GM18951 (cell line): ENCODE results near the gene RALGPS1.

Experiments used
- POLR2A ChIP-seq: IDR thresholded peaks from 4 replicates; pipeline ENCODE4 v1.6.1; 2011; ENCODE audit warnings: mild to moderate bottlenecking; ENCODE audit not compliant: insufficient read length, insufficient read depth; ENCODE audit errors: extremely low read depth
- in situ Hi-C: fragments of 300-500 bp; cut with MboI; formaldehyde crosslinking; loops from one replicate; pipeline ENCODE4 v1.12.0; 2022; ENCODE audit warnings: low sequenced_read_pairs, mixed read lengths, inconsistent platforms; ENCODE audit not compliant: unreplicated experiment

Gene RALGPS1

DNA sequence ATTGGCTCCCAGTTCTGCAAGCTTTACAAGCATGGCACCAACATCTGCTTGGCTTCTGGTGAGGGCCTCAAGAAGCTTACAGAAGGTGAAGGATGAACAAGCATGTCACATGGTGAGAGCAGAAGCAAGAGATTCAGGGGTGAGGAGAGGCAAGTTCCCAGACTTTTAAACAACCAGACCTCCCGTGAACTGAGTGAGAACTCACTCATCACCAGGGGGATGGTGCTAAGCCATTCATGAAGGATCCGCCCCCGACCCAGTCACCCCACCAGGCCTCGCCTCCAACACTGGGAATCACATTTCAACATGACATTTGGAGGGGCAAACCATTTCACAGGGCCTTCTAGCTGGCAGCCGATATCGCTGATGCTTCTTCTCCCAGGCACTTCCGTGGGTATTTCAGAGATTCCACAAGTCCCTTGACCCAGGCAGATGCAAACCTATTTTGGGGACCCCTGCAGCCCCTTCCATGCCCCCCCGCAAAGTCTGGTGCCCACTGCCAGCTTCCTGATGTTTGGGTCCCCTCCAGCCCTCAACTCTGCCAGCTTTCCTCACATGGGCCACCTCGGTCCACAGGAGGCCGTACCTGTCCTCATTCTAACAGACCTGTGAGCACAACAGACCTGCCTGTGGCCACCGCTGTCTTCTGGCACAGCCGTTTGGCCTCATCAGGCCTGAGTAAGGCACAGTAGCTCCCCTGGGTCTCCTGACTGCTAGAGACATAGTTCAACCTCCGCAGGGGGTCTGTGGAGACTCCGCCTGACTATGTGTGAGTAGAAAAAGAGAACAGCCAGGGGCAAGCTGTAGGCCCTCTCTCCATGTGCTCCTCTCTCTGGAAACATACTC, 268.5 kb downstream of the RALGPS1 start:
- no peak for TF ChIP-seq POLR2A
- in situ Hi-C loops, result loop anchor here (10.0 kb wide), 1 partner anchor 218 kb away; no protein-coding TSS in a partner anchor

DNA sequence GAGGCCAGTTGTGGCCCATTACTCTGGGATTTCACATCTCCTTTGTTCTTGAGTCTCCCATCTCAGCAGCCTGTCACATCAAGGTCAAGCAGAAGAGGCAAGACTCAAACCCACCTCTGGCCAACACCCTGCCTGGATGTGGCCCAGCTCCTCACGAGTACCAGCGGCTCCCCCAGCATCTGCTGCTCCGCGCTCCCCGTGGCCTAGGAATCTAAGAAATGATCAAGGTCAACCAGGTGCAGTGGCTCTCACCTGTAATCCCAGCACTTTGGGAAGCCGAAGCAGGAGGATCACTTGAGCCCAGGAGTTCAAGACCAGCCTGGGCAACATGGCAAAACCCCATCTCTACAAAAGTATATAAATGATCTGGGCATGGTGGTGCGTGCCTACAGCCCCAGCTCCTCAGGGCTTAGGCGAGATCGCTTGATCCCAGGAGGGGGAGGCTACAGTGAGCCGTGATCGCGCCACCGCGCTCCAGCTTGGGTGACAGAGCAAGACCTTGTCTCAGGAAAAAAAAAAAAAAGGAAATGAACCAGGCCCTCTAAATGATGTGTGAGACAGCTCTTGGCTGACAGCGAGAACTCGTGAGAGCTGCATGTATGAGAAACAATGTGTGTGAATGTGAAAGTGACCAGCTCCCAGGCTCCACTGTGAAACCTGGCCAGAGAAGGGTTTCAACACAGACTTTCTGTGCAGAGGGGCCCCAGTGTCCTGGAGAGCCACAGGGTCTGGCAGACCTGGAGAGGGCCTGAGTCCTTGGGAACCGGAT, 269.4 kb downstream of the RALGPS1 start:
- in situ Hi-C loops, result loop anchor here (10.0 kb wide), 1 partner anchor 219 kb away; no protein-coding TSS in a partner anchor
- no peak for TF ChIP-seq POLR2A

DNA sequence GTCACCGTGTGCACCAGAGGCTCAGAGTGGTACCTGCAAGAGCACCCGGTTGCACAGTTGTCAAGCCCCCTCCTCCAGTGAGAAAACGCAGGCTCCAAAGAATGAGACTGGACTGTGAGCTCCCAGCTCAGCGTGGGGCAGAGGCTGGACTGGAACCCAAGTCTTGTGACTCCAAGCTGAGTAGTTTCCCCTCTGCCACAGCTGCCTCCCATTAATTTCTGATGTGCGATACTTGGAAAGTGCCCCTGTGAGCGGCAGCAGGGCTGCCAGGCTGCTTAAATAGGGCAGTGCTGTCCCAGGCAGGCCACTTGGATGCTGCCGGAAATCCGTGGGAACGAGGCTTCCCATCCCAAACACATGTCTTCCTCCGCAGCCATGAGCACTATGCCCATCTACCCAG, 270.1 kb downstream of the RALGPS1 start:
- in situ Hi-C loops, result loop anchor here (10.0 kb wide), 1 partner anchor 220 kb away; no protein-coding TSS in a partner anchor

DNA sequence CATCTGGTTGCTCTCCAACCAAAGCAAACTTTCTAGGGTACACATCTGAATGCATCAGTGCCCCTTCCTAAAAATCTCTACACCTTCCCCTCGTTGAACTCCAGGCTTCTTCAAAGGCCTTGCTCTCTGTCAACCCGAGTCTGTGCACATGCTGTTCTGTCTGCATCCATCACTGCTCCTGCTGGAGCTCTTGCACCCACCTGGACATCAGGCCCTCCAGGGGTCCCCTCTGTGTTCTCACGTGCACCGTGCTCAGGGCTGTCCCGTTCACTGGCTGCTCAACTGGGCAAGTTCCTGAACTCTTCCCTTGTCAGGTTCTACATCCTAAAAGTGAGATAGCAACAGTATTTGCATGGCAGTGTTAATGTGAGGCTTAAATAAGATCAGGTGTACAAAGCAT, 270.6 kb downstream of the RALGPS1 start:
- in situ Hi-C loops, result loop anchor here (10.0 kb wide), 1 partner anchor 220 kb away; no protein-coding TSS in a partner anchor
- no peak for TF ChIP-seq POLR2A

More for the DNA sequence above, 270.1 kb downstream of the RALGPS1 start:
- no peak for TF ChIP-seq POLR2A

DNA sequence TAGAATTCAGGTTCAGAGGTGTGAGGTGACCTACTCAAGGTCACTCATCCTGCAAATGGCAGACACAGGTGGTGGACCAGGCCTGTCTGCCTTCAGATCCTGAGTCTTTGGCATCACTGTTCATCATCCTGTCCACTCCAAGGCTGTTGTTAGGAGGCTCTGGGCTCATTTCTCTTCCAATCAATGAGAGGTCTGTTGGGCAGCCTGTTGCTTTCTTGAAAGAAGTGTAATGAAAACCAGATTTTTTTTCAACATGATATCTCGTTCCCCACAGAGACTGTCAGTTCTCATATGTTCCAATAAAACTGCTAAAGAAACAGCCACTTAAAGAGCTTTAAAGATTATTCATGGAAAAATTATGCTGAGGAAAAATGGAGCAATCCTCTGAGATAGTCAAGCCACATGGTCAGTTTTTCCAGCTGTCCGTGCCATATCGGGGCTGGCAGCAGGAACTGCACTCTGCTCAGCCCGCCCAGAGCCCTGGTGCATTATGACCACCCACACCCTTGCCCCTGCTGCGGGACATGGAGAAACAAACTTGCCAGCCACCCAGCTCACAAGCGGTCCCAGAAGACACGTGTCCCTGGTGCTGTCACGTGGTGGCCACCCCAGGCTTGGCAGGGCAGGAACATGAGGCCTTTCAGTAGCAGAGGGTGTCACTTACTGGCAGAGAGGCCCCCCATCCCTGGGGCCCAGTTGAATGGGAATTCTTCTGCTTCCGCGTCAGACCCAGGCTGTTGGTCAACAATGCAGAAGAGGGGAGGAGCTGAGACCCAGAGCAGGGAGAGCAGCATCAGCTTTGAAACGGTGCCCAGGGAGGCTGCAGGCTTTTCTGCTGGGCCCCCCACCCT, 271.6 kb downstream of the RALGPS1 start:
- TF ChIP-seq POLR2A, result no peak
- in situ Hi-C loops, result loop anchor here (10.0 kb wide), 1 partner anchor 221 kb away; no protein-coding TSS in a partner anchor

DNA sequence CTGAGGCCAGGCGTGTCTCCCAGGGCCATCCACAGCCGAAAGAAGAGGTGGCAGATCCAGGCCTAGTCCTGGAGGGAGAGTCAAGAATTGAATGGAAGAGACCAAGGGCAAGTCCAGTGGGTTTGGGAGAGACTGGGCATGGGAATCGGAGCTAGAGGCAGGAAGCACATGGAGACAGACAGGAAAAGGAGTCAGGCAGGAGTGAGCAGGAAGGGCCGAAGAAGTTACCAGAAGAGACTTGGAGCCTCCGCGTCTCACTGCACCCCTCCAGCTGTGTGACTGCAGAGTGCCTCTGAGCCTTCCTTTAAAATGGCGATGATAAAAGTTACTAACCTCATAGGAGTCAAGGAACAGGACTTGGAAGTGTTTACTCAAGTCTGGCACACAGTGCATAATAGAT, 272.2 kb downstream of the RALGPS1 start:
- in situ Hi-C loops, result loop anchor here (10.0 kb wide), 1 partner anchor 222 kb away; no protein-coding TSS in a partner anchor
- no peak for TF ChIP-seq POLR2A

DNA sequence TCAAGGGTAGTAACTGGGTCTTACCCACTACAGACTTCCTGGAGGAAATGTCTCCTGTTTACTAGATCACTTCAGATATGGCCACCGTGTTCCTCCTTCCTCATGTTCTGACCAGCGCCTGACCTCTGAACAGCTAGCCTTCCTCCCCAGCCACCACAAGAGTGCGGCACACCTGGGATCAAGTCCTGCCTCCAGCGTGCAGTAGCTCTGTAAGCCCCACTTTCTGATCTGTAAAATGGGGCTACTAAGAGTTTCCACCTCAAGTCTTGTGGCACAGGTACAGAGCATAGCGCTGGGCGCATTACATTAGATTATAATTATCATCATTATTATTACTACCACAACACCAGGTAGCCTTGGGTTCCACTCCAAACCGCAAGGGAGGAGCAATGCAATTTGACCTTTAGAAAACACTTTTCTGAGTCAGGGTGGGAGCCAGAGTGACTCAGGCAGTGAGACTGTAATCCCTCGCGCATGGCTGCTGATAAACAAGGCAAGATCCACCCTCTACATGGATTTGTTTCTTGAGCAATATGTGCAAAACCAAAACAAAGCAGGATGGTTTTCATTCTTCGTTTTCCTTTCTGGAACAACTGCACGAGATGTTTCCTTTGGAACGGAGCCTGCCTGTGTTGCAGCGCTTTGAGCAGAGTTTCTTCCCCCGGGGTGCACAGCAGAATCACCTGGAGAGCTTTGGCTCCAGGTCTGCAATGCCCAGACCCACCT, 272.8 kb downstream of the RALGPS1 start:
- TF ChIP-seq POLR2A, result no peak
- in situ Hi-C loops, result loop anchor here (10.0 kb wide), 1 partner anchor 223 kb away; no protein-coding TSS in a partner anchor

DNA sequence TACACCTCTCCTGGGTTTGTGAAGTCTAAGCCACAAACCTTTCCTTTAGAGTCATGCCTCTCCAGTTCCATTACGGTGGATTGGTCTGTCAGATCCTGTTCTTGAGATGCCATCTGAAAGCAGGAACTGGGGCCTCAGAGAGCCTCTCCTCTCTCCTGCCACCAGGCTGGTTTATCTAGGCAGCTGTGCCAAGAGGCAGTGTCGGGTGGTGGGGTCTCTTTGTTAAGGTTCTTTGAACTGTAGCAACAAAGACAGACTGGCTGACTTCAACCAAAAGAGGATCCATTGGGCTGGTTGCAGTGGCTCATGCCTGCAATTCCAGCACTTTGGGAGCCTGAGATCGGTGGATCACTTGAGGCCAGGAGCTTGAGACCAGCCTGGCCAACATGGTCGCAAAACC, 273.8 kb downstream of the RALGPS1 start:
- in situ Hi-C loops, result loop anchor here (10.0 kb wide), 1 partner anchor 224 kb away; no protein-coding TSS in a partner anchor
- TF ChIP-seq POLR2A, result no peak

DNA sequence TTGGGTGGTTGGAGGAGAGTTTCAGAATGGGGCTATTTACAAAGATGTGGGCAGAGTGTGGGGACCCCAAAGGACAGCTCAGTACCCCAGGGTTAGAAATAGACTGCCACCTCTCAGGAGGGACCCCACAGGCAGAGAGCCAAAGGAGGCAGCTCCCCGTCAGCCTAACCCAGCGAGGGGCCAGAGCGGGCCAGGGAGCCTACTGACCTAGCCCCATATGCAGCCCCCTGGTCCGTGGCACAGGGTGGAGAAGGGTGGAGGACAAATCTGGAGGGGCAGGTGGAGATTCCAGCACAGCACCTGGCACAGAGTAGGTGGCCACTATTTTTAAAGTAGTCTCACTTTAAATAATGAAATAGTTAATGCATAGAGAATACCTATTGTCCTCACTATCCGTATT, 275.0 kb downstream of the RALGPS1 start:
- in situ Hi-C loops, result loop anchor here (10.0 kb wide), 1 partner anchor 225 kb away; no protein-coding TSS in a partner anchor

DNA sequence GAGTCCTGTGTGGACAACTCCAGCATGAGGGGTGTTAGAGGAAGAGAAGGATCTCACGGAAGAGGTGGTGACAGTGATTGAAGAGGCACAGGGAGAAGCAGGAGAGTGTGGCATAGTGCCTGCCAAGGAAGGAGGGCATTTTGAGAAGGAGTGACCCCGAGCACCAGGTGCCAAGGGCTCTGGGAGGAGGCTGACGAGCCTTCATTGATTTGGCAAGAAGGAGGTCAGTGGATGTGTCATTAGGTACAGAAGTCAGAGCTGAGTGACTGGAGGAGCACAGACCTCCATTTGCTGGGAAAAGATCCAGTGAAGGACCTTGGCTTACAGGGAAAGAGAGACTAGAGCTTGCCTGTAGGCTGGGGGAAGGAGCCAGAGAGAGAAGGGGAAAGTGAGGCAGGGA, 278.2 kb downstream of the RALGPS1 start:
- no peak for TF ChIP-seq POLR2A
- in situ Hi-C loops, result no loop called here

More for the DNA sequence above, 275.0 kb downstream of the RALGPS1 start:
- TF ChIP-seq POLR2A, result no peak

DNA sequence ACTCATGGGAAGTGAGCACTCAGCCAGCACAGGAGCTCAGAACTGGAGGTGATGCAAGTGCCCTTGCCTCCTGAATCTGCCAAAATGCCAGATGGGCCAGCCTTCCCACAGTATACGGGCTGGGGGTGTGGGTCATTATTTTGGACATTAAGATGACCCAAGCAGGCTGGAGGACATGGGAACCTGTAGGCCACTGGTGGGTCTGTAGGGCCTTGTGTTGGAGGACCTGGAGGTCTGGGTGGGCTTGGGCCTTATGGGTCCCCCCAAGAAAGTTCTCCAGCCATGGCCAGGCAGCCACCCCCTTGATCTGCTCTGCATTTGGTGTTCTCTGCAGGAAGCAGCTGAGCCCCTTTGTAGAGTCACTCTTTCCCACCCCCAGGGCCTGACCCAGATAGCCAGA, 278.9 kb downstream of the RALGPS1 start:
- TF ChIP-seq POLR2A, result no peak
- in situ Hi-C loops, result no loop called here
